K562 (cell line): ENCODE data around the gene SMAP2. TPM values are rescaled to one million over a fixed set of nuclear protein-coding genes. Genes with fewer than 3 reads are reported as not detected.

Source experiments
- ARID2 ChIP-seq: fragments of 450-650 bp; IDR thresholded peaks from 2 replicates; pipeline ENCODE4 v1.6.1; 2017; ENCODE audit warnings: antibody characterized with exemption, mild to moderate bottlenecking
- CSDE1 ChIP-seq, 2 experiments: fragments of 450-650 bp; IDR thresholded peaks; 2 replicates each; pipeline ENCODE4 v1.6.1; 2016; ENCODE audit warnings: mild to moderate bottlenecking in 1 of 2
- CTCF ChIP-seq, 3 experiments: IDR thresholded peaks in 2 of 3; conservative IDR thresholded peaks in 1 of 3; 2 replicates each; pipeline ENCODE4 v1.5.1; 2011 to 2012; ENCODE audit warnings: low read length in 3 of 3, mild to moderate bottlenecking in 3 of 3, control low read depth in 2 of 3, improper control_type of control experiment in 1 of 3, inconsistent platforms in 1 of 3, low read depth in 1 of 3, mixed read lengths in 1 of 3, moderate library complexity in 1 of 3; ENCODE audit not compliant: insufficient read depth in 2 of 3
- EP400 ChIP-seq: fragments of 450-650 bp; IDR thresholded peaks from 2 replicates; pipeline ENCODE4 v1.6.1; 2017; ENCODE audit warnings: antibody characterized with exemption, mild to moderate bottlenecking, moderate library complexity
- FOXA3 ChIP-seq, 2 experiments: fragments of 450-650 bp in 1 of 2; sonication (generic) in 1 of 2; formaldehyde crosslinking; IDR thresholded peaks in 1 of 2; conservative IDR thresholded peaks in 1 of 2; 2 replicates each; pipeline versions ENCODE4 v1.4.0 to v1.8.0; 2020 to 2022; ENCODE audit warnings: mild to moderate bottlenecking in 2 of 2, missing genetic modification reagents in 1 of 2
- KLF16 ChIP-seq: IDR thresholded peaks from 2 replicates; pipeline ENCODE4 v1.6.1; 2016; ENCODE audit warnings: antibody characterized with exemption
- LCOR ChIP-seq: sonication (generic); formaldehyde crosslinking; IDR thresholded peaks from 2 replicates; pipeline ENCODE4 v1.8.0; 2022; ENCODE audit warnings: mild to moderate bottlenecking, missing genetic modification reagents
- NBN ChIP-seq: fragments of 450-650 bp; IDR thresholded peaks from 2 replicates; pipeline ENCODE4 v1.6.1; 2016; ENCODE audit warnings: low read depth, mild to moderate bottlenecking
- NR2C2 ChIP-seq, 2 experiments: fragments of 200-800 bp in 1 of 2; sonication (Bioruptor generic) in 1 of 2; sonication (generic) in 1 of 2; formaldehyde crosslinking in 1 of 2; IDR thresholded peaks; 2 replicates each; pipeline versions ENCODE4 v1.6.1 to v1.8.0; 2016 to 2022; ENCODE audit warnings: mild to moderate bottlenecking in 1 of 2, missing compliant biosample characterization in 1 of 2, missing genetic modification characterization in 1 of 2, missing genetic modification reagents in 1 of 2
- SLC30A9 ChIP-seq: fragments of 250-450 bp; sonication (Bioruptor Pico); IDR thresholded peaks from 2 replicates; pipeline ENCODE4 v1.8.0; 2022; ENCODE audit warnings: mild to moderate bottlenecking, moderate library complexity
- TEAD1 ChIP-seq, 2 experiments: fragments of 450-650 bp in 1 of 2; sonication (generic) in 1 of 2; formaldehyde crosslinking; IDR thresholded peaks; 2 replicates each; pipeline versions ENCODE4 v1.4.0 to v1.8.0; 2020 to 2022; ENCODE audit warnings: mild to moderate bottlenecking in 2 of 2, missing genetic modification reagents in 1 of 2
- ZNF140 ChIP-seq: fragments of 250-450 bp; sonication (Bioruptor Pico); IDR thresholded peaks from 2 replicates; pipeline ENCODE4 v1.8.0; 2021; ENCODE audit warnings: moderate library complexity, mild to moderate bottlenecking, inconsistent platforms
- ZZZ3 ChIP-seq: fragments of 450-650 bp; IDR thresholded peaks from 2 replicates; pipeline ENCODE4 v1.6.1; 2016; ENCODE audit warnings: antibody characterized with exemption, mild to moderate bottlenecking, moderate library complexity
- polyA plus RNA-seq, 8 experiments: library from polyadenylated mRNA; depleted of rRNA in 4 of 8; stranded (reverse) in 5 of 8; unstranded in 3 of 8; fragments of >200 nt; fragmentation: Nextera tagmentation in 2 of 8; fragmentation: Illumina TruSeq in 1 of 8; extraction: Ambion mirVana in 2 of 8; extraction: Trizol in 1 of 8; gene quantifications; 2 replicates each; pipeline versions ENCODE4 v1.2.1 to v1.2.3, GENCODE V29; 2011 to 2014; ENCODE audit warnings: inconsistent platforms in 1 of 8, missing spikeins in 1 of 8
- total RNA-seq, 7 experiments: library from RNA; depleted of rRNA in 6 of 7; stranded (reverse); fragments of >200 nt in 6 of 7; fragmentation: Illumina TruSeq in 2 of 7; extraction: Trizol in 2 of 7; gene quantifications; 2 replicates each; pipeline versions ENCODE4 v1.2.1 to v1.2.3, GENCODE V29; 2011 to 2021; ENCODE audit warnings: low replicate concordance in 1 of 7

The SMAP2 gene
- total and polyA plus RNA-seq, 9 of the 15 experiments (the other 6 are each of a cell fraction or from before 2014, with no cell fraction given), result 38.7 to 212 (median 94.1) TPM

- peak; percentile 56 to 92 (median 75); a peak in 5 of 6 replicates for TF ChIP-seq CTCF (IDR thresholded peaks at IDR 0.05 in 2 of 3, conservative IDR thresholded peaks at IDR 0.05 in 1 of 3; ENCODE audit: insufficient read depth in 2 of 3, low read depth in 1 of 3, low read length in 3 of 3)
- TF ChIP-seq SLC30A9 (CRISPR knock-in tag), result no peak
- TF ChIP-seq KLF16, result 0 out of 2 replicates have a peak, but pooled peaks have one; percentile 16
- TF ChIP-seq NR2C2 (CRISPR knock-in tag; IDR thresholded peaks at IDR 0.05), result no peak
- no peak for TF ChIP-seq NR2C2 (tag; IDR thresholded peaks at IDR 0.05)
- peak in 1 of 2 experiments; percentile 18; a peak in 1 of 4 replicates for TF ChIP-seq CSDE1 (IDR thresholded peaks at IDR 0.05)
- 0 out of 4 replicates have a peak, but pooled peaks have one; percentile 18 to 43 for TF ChIP-seq FOXA3 (CRISPR knock-in tag; conservative IDR thresholded peaks at IDR 0.05 in 1 of 2, IDR thresholded peaks at IDR 0.05 in 1 of 2)
- peak; percentile 66; the same call in 1 of the 2 replicates for TF ChIP-seq NBN
- TF ChIP-seq EP400, result peak; percentile 34; the same call in 1 of the 2 replicates
- TF ChIP-seq ARID2, result peak; percentile 85
- TF ChIP-seq LCOR (CRISPR knock-in tag), result 0 out of 2 replicates have a peak, but pooled peaks have one; percentile 6
- TF ChIP-seq ZZZ3, result peak; percentile 63; the same call in 1 of the 2 replicates
- 0 out of 4 replicates have a peak, but pooled peaks of 1 of the 2 experiments have one; percentile 29 for TF ChIP-seq TEAD1 (CRISPR knock-in tag; IDR thresholded peaks at IDR 0.05)
- TF ChIP-seq ZNF140 (CRISPR knock-in tag), result no peak
These were observed 31.3 kb downstream of the SMAP2 start (continued) for GRCh38 chr1:40404670-40405462.
